ENCODE measurements around the gene DKC1. TPM values are rescaled to one million over a fixed set of nuclear protein-coding genes. Genes with fewer than 3 reads are reported as not detected.

Gene DKC1
- total RNA-seq, 1 experiment from 2014 or later: 107 TPM

Other genes with a start within 250 kb of the DKC1 start
- gene FAM3A, start 246.6 kb upstream of the DKC1 start, total RNA-seq (2022): 23.0 and 27.3 TPM in 2 replicates
- 83.6 and 103 TPM in 2 replicates for gene G6PD, start 216.0 kb upstream of the DKC1 start, total RNA-seq (2022)
- gene IKBKG, start 215.2 kb upstream of the DKC1 start, total RNA-seq (2022): 28.6 and 29.3 TPM in 2 replicates
- not detected in 2 replicates for gene CTAG1A, start 177.7 kb upstream of the DKC1 start, total RNA-seq (2022)
- not detected in 2 replicates for gene CTAG1B, start 143.6 kb upstream of the DKC1 start, total RNA-seq (2022)
- gene CTAG2, start 109.3 kb upstream of the DKC1 start, total RNA-seq (2022): not detected in 2 replicates
- gene GAB3, start 11.8 kb upstream of the DKC1 start, total RNA-seq (2022): not detected in 2 replicates
- gene MPP1, start 42.6 kb downstream of the DKC1 start, total RNA-seq (2022): 26.6 and 27.0 TPM in 2 replicates
- gene SMIM9, start 71.8 kb downstream of the DKC1 start, total RNA-seq (2022): not detected in 2 replicates
- 20.0 and 27.2 TPM in 2 replicates for gene F8A1, start 123.5 kb downstream of the DKC1 start, total RNA-seq (2022)

All from Caco-2 (cell line).